Neural cell (in vitro differentiated cells): ENCODE results near the gene LRRK1. TPM values are rescaled to one million over a fixed set of nuclear protein-coding genes. Genes with fewer than 3 reads are reported as not detected.
A peak's percentile ranks its signal among the peaks of the same experiment; 100 is the strongest.

ENCODE experiments used
- H2AFZ ChIP-seq: fragments of 200-600, 300-800 bp; sonication (generic), shearing (Covaris generic); 2 replicates; pipeline ENCODE4 v1.6.0; 2014; ENCODE audit warnings: low read depth, mild to moderate bottlenecking, antibody characterized with exemption, low read length, moderate library complexity
- H3F3A ChIP-seq: fragments of 200-600 bp; shearing (Covaris generic); 2 replicates; pipeline ENCODE4 v1.6.1; 2016; ENCODE audit warnings: mild to moderate bottlenecking, moderate library complexity, mixed read lengths, antibody characterized with exemption, low read length; ENCODE audit not compliant: insufficient read depth, poor library complexity, severe bottlenecking
- H3K27ac ChIP-seq: fragments of 200-600, 300-800 bp; sonication (generic), shearing (Covaris generic); 2 replicates; pipeline ENCODE4 v1.5.1; 2014; ENCODE audit warnings: mild to moderate bottlenecking, low read length, moderate library complexity
- H3K27me3 ChIP-seq: fragments of 300-800, 200-600 bp; sonication (generic), shearing (Covaris generic); 2 replicates; pipeline ENCODE4 v1.6.0; 2014; ENCODE audit warnings: mild to moderate bottlenecking, low read depth, low read length, moderate library complexity; ENCODE audit not compliant: insufficient read depth
- H3K36me3 ChIP-seq: fragments of 300-800, 200-600 bp; sonication (generic), shearing (Covaris generic); 2 replicates; pipeline ENCODE4 v1.5.1; 2014; ENCODE audit warnings: mild to moderate bottlenecking, antibody characterized with exemption, low read length, moderate library complexity; ENCODE audit not compliant: insufficient read depth
- H3K4me2 ChIP-seq: fragments of 300-800, 200-600 bp; sonication (generic), shearing (Covaris generic); 2 replicates; pipeline ENCODE4 v1.6.0; 2014; ENCODE audit warnings: mild to moderate bottlenecking, low read length
- H3K4me3 ChIP-seq: fragments of 300-800, 200-600 bp; sonication (generic), shearing (Covaris generic); 2 replicates; pipeline ENCODE4 v1.5.1; 2014; ENCODE audit warnings: mild to moderate bottlenecking, low read length, moderate library complexity
- H3K79me2 ChIP-seq: fragments of 200-600 bp; shearing (Covaris generic); replicated peaks from 2 replicates; pipeline ENCODE4 v1.6.0; 2014; ENCODE audit warnings: mild to moderate bottlenecking, low read length, moderate library complexity; ENCODE audit not compliant: insufficient read depth
- H3K9ac ChIP-seq: fragments of 300-800, 200-600 bp; sonication (generic), shearing (Covaris generic); 2 replicates; pipeline ENCODE4 v1.6.1; 2016; ENCODE audit warnings: mild to moderate bottlenecking, low read length, mixed read lengths
- H3K9me2 ChIP-seq: fragments of 200-600 bp; shearing (Covaris generic); 2 replicates; pipeline ENCODE4 v1.6.1; 2016; ENCODE audit warnings: mild to moderate bottlenecking, low read length, mixed read lengths; ENCODE audit not compliant: insufficient read depth
- H3K9me3 ChIP-seq: fragments of 200-600, 300-800 bp; sonication (generic), shearing (Covaris generic); 2 replicates; pipeline ENCODE4 v1.6.1; 2016; ENCODE audit warnings: mild to moderate bottlenecking, mixed run types, low read length, moderate library complexity, mixed read lengths
- H4K20me1 ChIP-seq: fragments of 200-600 bp; shearing (Covaris generic); 2 replicates; pipeline ENCODE4 v1.6.1; 2016; ENCODE audit warnings: mild to moderate bottlenecking, mixed run types; ENCODE audit not compliant: insufficient read depth
- EP300 ChIP-seq: fragments of 450-650 bp; conservative IDR thresholded peaks from 2 replicates; pipeline ENCODE4 v1.6.1; 2014; ENCODE audit warnings: antibody characterized with exemption, mild to moderate bottlenecking, moderate library complexity; ENCODE audit not compliant: poor library complexity, severe bottlenecking
- EZH2 ChIP-seq: fragments of 200-600, 300-800 bp; shearing (Covaris generic), sonication (generic); IDR thresholded peaks from 2 replicates; pipeline ENCODE4 v1.6.1; 2014; ENCODE audit warnings: antibody characterized with exemption, low read length, borderline replicate concordance, mild to moderate bottlenecking; ENCODE audit not compliant: insufficient read depth, poor library complexity, severe bottlenecking
- MXI1 ChIP-seq: fragments of 450-650 bp; conservative IDR thresholded peaks from 2 replicates; pipeline ENCODE4 v1.6.1; 2014; ENCODE audit warnings: antibody characterized with exemption, mild to moderate bottlenecking; ENCODE audit not compliant: poor library complexity, severe bottlenecking
- POLR2AphosphoS5 ChIP-seq: IDR thresholded peaks from 2 replicates; pipeline ENCODE4 v1.6.1; 2012
- RAD21 ChIP-seq: fragments of 450-650 bp; conservative IDR thresholded peaks from 2 replicates; pipeline ENCODE4 v1.6.1; 2014; ENCODE audit warnings: antibody characterized with exemption, mild to moderate bottlenecking, moderate library complexity
- SMC3 ChIP-seq: fragments of 450-650 bp; conservative IDR thresholded peaks from 2 replicates; pipeline ENCODE4 v1.6.1; 2014; ENCODE audit warnings: antibody characterized with exemption, mild to moderate bottlenecking, moderate library complexity; ENCODE audit not compliant: poor library complexity
- TAF1 ChIP-seq: IDR thresholded peaks from 2 replicates; pipeline ENCODE4 v1.6.1; 2012; ENCODE audit warnings: low read depth
- polyA minus RNA-seq: library from RNA; depleted of rRNA, polyadenylated mRNA; stranded (reverse); fragments of >200 nt; gene quantifications from 2 replicates; pipeline ENCODE4 v1.2.3, GENCODE V29; 2014
- polyA plus RNA-seq: library from polyadenylated mRNA; depleted of rRNA; stranded (reverse); fragments of >200 nt; gene quantifications from 2 replicates; pipeline ENCODE4 v1.2.3, GENCODE V29; 2014
- TF ChIP-seq, protein P1 (sequence below): IDR thresholded peaks from 2 replicates; pipeline ENCODE4 v1.6.1; 2012; ENCODE audit warnings: borderline replicate concordance
- TF ChIP-seq, protein P2 (sequence below): fragments of 450-650 bp; IDR thresholded peaks from 2 replicates; pipeline ENCODE4 v1.5.1; 2014; ENCODE audit warnings: antibody characterized with exemption, mild to moderate bottlenecking, moderate library complexity; ENCODE audit not compliant: poor library complexity, severe bottlenecking

LRRK1 gene, protein sequence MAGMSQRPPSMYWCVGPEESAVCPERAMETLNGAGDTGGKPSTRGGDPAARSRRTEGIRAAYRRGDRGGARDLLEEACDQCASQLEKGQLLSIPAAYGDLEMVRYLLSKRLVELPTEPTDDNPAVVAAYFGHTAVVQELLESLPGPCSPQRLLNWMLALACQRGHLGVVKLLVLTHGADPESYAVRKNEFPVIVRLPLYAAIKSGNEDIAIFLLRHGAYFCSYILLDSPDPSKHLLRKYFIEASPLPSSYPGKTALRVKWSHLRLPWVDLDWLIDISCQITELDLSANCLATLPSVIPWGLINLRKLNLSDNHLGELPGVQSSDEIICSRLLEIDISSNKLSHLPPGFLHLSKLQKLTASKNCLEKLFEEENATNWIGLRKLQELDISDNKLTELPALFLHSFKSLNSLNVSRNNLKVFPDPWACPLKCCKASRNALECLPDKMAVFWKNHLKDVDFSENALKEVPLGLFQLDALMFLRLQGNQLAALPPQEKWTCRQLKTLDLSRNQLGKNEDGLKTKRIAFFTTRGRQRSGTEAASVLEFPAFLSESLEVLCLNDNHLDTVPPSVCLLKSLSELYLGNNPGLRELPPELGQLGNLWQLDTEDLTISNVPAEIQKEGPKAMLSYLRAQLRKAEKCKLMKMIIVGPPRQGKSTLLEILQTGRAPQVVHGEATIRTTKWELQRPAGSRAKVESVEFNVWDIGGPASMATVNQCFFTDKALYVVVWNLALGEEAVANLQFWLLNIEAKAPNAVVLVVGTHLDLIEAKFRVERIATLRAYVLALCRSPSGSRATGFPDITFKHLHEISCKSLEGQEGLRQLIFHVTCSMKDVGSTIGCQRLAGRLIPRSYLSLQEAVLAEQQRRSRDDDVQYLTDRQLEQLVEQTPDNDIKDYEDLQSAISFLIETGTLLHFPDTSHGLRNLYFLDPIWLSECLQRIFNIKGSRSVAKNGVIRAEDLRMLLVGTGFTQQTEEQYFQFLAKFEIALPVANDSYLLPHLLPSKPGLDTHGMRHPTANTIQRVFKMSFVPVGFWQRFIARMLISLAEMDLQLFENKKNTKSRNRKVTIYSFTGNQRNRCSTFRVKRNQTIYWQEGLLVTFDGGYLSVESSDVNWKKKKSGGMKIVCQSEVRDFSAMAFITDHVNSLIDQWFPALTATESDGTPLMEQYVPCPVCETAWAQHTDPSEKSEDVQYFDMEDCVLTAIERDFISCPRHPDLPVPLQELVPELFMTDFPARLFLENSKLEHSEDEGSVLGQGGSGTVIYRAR (N-terminal part only)
- polyA plus RNA-seq, result 0.06 TPM in 1 of 2 replicates, not detected in the other
- polyA minus RNA-seq, result under 0.01 and 0.12 TPM in 2 replicates

DNA sequence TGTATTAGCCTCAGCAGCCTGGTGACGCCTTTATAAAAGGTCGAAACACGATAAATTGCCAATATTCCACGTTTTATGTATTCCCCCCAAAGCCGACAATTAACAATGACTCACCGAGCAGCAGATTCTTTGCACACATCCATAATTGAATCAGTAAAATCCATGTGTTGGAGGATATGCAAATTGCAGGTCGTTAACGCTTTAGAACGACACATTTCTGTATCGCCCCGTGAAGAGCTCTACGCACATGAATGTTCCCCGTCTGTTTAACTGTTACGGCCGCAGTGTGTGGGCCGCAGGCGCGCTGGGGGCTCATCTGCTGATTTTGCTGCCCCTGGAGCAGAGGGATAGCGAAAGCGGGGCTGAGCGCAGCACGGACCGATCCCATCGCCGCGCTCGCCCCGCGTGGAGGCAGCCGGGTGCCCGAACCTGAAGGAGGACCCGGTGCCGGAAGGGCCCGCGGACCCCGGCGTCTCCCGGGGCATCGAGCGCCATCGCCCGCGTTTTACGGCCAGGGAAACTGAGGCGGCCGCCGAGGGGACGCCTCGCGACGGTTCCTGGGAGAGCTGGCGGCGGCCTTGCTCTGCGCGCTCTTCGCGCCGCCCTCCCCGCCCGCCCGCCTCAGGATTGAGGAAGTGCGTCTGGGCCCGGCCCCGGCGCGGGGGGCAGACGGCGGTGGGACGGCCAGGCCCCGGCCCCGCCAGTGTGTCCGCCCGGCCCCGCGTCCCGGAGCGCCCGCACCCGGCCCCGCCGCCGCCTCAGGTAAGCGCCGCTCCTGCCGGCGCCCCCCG lies at the start of gene LRRK1:
TSS of gene LRRK1 (plus strand) at position 668 of the 791 bp plus-strand sequence. CDS start 5,276 bp downstream, outside the sequence.
- Histone ChIP-seq H2AFZ (no peak within 1 kb of the TSS), H3K27ac (no peak within 1 kb of the TSS), H3F3A (no peaks in the 10 kb centered on the region), H3K79me2 (no peaks in the 10 kb centered on the region), H4K20me1 (no peaks in the 10 kb centered on the region), H3K36me3 (no peaks in the 10 kb centered on the region), H3K4me2 (no peak within 1 kb of the TSS), H3K27me3 (peaks cover 72% of the 10 kb centered on the region), H3K9me2 (no peaks in the 10 kb centered on the region), H3K4me3 (peak within 1 kb of the TSS; percentile 65), H3K9me3 (no peaks in the 10 kb centered on the region), H3K9ac (no peak within 1 kb of the TSS)
- TF ChIP-seq MXI1, result no peak
- TF ChIP-seq EZH2, result peak; percentile 96

DNA sequence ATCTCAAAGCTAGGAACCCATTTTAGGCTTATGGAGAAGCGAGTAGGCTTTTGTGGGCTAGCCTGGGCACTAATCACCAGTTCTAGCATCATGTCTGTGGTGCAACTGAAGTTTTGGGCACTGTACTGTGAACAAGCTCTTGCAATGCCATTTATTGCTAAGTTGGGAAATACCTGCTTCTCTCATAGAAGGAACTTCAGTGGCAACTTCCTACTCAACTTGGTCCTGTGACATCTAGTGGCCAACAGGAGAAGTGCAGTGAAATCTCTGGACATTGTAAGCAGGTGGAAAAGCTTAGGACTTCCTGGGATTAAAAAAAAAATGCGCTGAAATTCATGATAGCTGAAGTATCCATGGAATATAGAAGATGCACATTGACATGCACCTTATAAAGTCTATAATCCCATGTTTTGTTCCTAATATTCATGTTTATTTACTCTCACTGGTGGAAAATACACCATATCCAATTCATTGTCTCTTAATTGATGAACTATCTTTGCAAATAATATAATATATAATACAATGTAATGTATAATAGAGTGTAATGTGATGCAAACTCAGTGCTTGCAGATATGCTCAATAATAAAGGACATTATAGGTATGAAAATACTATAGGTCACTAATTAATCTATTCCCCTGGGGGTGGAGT lies 46.0 kb upstream of the LRRK1 start:
- Histone ChIP-seq H3K79me2 (no peaks in the 10 kb centered on the region), H4K20me1 (no peaks in the 10 kb centered on the region), H3K9ac (no peak overlapping the region), H3K27ac (no peak overlapping the region), H3K9me3 (no peaks in the 10 kb centered on the region), H3K36me3 (no peaks in the 10 kb centered on the region), H3K4me2 (no peak overlapping the region), H3K27me3 (peaks cover 16% of the 10 kb centered on the region), H2AFZ (no peak overlapping the region), H3K9me2 (no peaks in the 10 kb centered on the region), H3K4me3 (no peak overlapping the region), H3F3A (no peaks in the 10 kb centered on the region)
- TF ChIP-seq, protein P1, sequence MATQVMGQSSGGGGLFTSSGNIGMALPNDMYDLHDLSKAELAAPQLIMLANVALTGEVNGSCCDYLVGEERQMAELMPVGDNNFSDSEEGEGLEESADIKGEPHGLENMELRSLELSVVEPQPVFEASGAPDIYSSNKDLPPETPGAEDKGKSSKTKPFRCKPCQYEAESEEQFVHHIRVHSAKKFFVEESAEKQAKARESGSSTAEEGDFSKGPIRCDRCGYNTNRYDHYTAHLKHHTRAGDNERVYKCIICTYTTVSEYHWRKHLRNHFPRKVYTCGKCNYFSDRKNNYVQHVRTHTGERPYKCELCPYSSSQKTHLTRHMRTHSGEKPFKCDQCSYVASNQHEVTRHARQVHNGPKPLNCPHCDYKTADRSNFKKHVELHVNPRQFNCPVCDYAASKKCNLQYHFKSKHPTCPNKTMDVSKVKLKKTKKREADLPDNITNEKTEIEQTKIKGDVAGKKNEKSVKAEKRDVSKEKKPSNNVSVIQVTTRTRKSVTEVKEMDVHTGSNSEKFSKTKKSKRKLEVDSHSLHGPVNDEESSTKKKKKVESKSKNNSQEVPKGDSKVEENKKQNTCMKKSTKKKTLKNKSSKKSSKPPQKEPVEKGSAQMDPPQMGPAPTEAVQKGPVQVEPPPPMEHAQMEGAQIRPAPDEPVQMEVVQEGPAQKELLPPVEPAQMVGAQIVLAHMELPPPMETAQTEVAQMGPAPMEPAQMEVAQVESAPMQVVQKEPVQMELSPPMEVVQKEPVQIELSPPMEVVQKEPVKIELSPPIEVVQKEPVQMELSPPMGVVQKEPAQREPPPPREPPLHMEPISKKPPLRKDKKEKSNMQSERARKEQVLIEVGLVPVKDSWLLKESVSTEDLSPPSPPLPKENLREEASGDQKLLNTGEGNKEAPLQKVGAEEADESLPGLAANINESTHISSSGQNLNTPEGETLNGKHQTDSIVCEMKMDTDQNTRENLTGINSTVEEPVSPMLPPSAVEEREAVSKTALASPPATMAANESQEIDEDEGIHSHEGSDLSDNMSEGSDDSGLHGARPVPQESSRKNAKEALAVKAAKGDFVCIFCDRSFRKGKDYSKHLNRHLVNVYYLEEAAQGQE, result no peak
- no peak for TF ChIP-seq EZH2
- TF ChIP-seq TAF1, result no peak
- TF ChIP-seq, protein P2, sequence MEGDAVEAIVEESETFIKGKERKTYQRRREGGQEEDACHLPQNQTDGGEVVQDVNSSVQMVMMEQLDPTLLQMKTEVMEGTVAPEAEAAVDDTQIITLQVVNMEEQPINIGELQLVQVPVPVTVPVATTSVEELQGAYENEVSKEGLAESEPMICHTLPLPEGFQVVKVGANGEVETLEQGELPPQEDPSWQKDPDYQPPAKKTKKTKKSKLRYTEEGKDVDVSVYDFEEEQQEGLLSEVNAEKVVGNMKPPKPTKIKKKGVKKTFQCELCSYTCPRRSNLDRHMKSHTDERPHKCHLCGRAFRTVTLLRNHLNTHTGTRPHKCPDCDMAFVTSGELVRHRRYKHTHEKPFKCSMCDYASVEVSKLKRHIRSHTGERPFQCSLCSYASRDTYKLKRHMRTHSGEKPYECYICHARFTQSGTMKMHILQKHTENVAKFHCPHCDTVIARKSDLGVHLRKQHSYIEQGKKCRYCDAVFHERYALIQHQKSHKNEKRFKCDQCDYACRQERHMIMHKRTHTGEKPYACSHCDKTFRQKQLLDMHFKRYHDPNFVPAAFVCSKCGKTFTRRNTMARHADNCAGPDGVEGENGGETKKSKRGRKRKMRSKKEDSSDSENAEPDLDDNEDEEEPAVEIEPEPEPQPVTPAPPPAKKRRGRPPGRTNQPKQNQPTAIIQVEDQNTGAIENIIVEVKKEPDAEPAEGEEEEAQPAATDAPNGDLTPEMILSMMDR, result peak; percentile 84
- no peak for TF ChIP-seq POLR2AphosphoS5
- TF ChIP-seq EP300, result no peak
- TF ChIP-seq RAD21, result peak; percentile 70
- no peak for TF ChIP-seq MXI1
- TF ChIP-seq SMC3, result peak; percentile 83
